CD4-positive, alpha-beta T cell treated with Interleukin-10 for 1 hour (primary cell): Measurements from ENCODE around the gene ARF1.

Source experiments
- DNase-seq: peaks from one replicate; pipeline ENCODE4 v3.0.0-alpha.2; 2020

Gene ARF1

DNA sequence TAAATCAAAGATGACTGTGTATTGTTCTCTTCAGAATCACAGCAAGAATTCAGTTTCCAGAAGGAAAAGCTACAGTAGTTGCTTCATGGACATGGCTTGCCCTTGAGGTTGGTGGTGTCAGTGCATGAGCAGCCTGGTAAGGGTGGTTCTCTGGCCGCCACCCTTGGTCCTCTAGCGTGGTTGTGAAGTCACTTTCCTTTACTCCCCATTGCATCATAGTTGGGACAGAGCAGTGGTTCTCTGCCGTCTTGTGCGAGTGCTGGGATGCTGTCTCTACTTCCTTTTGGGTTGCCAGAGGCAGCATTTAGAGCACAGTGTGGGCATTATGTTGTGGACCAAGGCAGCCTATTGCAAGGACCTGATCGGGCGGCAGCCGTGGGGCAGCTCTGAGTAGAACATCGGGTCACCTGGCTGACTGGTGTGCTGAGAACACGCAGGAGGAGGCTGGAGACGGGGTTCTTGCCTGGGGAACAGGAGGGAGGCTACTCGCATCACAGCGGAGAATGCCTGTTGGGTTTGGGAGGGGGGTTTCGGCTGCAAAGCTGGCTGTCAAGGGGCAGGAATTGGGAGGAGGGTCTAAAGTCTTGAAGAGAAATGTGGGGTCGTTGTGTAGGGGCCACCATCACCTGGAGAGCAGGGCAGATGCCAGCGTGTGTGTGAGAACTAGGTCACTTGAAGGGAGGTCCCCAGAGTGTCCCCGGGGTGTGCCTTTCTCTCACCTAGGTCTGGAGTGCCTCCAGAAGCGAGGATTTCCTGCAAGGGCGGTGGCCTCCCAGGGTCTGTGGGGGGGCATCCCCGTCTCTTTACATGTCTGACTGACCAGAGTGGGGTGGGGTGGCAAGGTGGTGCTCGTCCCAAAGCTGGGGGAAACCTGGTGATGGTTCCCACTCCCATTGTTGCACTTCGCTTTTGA is 6.3 kb downstream of the ARF1 start:
- DNase-seq = no peak

DNA sequence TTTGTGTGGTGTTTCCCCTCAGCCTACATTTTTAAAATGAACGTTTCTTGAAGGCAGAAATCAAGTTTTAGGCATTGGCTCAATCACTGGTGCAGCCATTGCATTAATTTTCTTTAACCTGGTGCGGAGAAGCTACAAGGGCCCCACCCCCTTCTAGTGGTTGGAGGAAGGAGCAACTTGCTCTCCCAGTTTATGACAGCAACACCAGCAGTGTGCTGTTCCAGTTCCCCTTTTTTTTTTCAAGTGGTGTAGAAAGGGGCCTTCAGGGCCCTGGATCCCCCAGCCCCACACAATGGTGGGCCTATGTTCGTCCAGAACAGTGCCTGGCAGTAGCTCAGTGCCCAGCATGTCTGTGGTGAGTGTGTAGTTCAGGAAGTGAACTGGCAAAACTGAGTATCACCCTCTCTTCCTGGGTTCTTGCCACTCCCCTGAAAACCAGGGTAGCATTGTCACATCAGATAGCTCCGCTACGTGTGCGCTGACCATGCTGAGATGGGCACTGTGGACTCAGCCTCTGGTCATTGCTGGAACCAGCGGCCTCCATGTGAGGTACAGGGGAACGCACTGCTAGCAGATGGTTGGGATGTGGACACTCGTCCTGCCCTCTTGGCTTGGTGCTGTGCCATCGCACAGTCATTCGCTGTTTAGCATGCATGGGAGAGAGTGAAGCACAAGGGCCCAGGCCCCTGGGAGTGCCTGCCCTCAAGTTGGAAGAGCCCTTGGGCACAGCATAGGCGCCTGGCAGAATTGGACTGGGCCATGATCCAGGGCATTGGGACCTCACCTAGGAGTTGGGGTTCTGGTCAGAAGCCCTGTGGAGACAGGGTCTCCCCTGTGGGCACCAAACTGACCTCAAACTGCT is 7.2 kb downstream of the ARF1 start:
- DNase-seq = no peak

DNA sequence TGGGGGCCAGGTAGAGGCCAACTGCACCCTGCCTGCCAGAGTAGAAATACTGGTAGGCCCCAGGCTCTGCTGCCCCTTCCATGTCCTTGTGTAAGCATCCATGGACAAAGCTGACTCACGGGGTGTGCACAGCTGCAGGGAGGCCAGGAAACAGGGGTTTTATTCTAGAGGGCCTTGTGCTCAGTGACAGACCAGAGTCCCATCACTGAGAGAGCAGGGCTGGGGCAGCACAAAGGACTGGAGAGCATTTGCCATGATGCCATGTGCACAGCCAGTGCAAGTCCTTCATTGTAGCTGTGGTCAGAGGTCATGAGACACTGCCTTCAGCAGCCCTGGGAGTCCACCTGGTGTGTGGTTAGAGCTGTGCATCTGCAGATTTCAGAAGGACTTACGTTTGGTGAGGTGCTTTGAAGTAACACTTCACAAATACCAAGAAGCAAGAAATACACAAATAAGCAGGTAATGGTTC is 8.1 kb downstream of the ARF1 start:
- no peak for DNase-seq

DNA sequence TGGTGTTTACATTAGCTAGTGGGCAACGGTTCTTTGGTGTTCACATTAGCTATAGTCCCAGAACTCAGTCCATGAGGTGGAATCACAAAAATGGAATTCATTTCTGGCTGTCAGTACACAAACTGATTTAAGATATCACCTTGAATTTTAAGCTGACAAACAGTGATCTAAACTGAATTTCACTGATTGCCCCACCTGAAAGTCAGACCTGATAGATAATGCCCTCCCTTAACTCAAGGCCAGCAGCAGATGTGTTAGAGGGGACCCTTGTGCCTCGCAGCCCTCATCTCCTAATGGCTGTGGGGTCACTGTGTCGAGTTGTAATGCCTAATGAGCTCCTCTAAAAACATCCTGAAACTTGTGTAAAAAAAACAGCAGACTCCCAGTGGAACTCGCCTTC is 8.6 kb downstream of the ARF1 start:
- DNase-seq = no peak

- DNase-seq = no peak
Measured at GRCh38 chr1:228092342-228093049, 10.0 kb downstream of the ARF1 start.

GRCh38 chr1:228093050-228093906 is 10.8 kb downstream of the ARF1 start:
- DNase-seq = no peak

DNA sequence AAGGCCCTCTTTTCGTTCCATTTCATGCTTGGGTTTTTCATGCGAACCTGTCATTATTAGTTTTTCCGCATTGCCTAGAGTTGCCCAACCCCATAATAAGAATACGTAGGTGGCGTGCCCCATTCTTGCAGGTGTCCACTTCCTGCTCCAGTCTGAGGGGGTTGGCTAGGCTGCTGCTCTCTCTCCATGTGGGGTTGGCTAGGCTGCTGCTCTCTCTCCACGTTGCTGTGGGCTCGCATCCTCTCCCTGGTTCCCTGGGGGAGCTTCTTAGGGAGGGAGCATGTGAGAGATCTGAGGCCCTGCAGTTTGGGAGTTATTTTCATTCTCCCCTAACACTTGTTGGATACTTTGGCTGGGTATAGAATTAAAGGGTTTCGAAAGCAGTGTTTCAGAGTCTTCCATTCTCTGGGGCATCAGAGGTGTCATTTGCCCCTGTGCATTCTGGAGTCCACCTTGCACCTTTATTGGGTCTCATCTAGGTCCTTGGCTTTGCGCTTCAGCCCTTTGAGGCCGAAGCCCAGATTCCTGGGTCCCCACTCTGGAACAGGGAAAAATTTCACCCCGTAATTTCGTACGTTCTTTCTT is 12.0 kb downstream of the ARF1 start:
- DNase-seq = no peak

DNA sequence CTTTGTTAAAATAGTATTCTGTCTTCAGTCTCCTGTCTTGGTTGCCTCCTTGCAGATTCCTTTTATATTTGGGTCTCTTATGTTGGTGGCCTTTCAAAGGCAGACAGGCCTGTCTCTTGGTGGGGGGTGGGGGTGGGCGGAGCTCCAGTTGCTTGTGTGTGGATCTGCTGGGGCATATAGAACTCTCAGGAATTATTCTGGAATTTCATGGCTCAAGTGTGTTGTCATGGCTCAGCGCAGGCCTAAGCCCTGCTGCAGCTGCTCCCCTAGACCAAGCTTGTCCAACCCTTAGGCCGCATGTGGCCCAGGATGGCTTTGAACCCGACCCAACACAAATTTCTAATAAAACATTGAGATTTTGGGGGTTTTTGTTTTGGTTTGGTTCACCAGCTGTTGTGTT is 12.7 kb downstream of the ARF1 start:
- no peak for DNase-seq

DNA sequence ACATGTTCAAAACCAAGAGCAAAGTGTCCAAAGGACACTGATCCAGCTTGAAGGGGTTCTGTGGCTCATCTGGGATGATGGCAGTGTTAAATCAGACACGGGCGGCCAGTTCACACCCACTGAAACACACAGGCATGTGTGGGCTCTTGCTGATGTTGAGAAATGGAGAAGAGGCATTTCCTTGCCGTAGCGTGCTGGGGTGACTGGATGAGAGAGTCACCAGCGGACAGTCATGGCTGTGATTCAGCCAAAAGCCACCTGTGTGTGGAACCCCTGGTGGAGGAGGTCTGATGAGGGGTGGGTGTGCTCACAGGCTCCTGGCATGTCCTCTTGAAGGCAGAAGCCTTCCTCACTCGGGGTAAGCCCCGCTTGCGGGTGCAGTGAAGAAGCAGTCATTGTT is 13.4 kb downstream of the ARF1 start:
- no peak for DNase-seq

DNA sequence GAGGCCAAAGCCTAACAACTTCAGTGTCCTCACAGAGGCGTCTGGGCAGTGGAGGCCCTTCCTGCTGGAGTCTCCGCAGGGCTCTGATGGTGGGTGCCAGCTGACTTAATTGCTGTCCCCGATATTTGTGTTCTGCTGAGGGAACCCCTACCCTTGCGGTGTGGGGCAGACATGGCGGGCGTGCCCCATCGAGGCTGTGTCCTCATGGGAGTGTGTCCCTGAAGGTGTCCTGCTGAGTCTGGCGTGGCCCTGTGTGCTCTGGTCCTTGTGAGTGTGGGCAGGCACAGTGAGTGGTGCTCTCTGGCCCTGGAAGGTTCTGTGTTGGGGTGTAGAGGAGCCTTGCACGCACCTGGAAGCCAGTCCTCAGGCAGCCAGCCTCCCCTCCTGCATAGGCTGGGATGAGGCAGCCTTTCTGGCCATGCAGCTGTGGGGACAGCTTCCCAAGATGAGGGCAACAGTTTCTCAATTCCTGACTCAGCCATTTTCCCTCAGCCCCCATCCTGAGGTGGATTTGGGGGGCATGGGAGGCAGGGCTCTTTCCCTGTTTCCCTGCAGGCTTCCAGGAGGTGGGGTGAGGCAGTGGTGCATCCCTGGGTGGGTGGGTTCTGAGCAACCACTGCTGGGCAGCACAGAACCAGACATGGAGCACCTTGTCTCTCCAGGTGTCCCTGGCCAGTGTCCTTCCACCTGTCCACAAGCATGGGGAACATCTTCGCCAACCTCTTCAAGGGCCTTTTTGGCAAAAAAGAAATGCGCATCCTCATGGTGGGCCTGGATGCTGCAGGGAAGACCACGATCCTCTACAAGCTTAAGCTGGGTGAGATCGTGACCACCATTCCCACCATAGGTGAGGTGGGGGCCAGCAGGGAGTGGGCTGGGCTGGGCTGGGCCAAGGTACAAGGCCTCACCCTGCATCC is 14.2 kb downstream of the ARF1 start:
- no peak for DNase-seq

GRCh38 chr1:228097333-228098081 is 15.0 kb downstream of the ARF1 start:
- DNase-seq = no peak

- DNase-seq = no peak
Measured at GRCh38 chr1:228098323-228098931, 15.9 kb downstream of the ARF1 start.

DNA sequence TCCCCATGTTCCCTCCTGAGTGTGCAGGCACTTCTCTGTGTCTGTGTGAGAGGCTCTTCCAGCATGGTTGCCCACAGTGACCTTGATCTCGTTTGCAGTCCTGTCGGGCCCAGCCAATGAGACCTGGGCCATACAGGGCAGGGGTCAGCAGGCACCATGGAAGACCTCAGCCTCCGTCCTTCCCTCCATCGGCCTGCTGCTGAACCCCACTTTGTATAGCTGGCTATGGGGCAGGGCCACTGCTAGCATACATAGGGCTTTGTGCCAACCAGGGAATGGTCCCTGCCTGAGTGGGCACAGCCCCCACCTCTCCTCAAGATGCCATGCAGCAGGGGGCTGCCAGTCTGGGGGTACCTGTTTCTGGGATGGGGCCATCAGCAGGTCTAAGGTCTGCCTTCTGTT is 16.8 kb downstream of the ARF1 start:
- no peak for DNase-seq

DNA sequence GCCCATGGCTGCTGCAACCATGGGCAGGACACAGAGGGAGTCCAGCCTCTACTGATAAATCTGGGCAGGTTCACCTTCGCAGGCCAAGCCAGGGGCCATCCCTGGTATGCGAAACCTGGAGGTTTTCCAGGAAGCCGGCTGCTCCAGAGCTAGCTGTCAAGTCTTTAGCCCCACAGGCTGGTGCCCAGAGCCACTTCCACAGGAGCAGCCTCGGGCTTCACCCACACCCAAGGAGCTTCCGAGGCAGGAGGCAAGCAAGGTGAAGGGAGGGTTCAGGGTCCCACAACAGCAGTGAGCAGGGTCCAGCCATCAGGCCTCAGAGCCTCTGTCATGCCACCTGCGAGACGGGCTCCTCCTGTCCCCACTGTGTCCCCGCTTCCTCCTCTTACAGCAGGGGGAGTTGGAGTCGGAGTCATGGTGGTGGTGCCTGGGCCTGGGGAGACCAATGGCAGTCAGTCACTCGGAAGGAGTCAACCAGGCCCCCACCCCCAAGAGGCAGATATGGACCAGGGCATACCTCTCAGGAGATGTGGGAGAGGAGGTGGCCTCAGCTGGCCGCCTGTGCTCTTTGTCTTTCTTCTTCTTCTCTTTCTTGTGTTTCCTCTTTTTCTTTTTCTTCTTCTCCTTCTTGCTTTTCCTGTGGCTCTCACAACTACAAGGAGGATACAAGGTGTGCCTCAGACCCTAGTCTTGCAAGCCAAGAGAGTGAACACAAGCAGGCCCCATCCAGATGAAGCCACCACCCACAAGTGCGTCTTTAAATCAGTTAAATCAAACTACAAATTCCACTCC is 18.5 kb downstream of the ARF1 start:
- no peak for DNase-seq

DNA sequence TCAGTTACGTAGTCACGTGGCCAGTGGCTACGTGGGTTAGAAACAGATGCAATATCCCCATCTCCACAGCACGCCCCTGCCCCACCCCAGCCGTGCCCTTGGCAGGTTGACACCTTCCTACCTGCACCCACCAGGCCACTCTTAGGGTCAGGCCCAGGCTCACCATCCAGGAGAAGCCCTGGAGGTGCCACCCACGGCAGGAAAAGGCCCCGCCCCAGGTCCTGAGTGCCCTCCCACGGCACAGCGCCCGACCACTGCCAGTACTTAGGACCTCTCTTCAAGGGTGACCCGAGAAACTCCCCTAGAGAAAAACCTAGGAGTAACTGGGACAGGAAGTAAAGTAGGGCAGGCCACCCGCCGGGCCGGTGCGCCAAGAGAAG is 19.1 kb downstream of the ARF1 start:
- DNase-seq = peak; percentile 43

DNA sequence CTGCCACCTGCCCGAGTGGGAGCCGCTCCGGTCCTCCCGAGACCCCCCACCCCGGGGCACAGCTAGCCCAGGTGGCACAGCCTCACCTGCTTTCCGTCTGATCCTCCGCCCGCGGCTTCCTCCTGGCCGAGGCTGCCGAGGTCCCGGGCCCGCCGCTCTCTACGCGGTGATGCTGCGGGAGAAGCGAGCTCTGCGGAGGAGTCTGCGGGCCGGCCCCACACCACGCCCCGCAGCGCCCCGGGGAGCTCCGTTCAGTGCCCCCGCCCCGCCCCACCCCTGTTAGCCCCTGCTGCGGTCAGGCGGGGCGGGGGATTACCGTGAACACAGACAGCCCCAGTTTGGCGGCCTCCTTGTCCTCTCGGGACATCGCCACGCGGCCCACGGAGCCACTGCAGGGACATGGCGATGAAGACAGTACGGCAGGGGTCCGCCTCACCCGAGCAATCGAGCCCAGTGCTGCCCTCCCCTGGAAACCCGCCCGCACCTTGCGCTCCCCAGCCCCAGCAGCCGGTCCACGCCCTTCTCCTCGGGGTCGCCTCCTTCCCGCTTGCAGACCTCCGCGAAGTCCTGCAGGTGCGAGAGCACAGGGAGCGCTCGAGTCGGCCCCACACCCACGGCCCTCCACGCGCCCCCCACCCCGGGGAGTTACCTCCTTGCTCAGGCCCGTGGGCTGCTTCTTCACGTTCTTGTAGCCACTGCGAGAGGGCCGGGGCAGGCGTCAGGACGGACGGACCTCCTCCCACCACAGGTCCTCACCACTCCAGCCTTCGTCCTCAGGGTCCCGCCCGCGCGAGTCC is 19.7 kb downstream of the ARF1 start:
- DNase-seq = peak; percentile 71

- DNase-seq = peak; percentile 95
Measured at GRCh38 chr1:228102791-228103620, 20.5 kb downstream of the ARF1 start, which contains the start of gene C1orf35. TSS of gene C1orf35 (minus strand) at chr1:228103325. CDS start at chr1:228103227, 98 bp downstream.
